ENCODE results near the gene MIOX. TPM values are rescaled to one million over a fixed set of nuclear protein-coding genes. Genes with fewer than 3 reads are reported as not detected.
A peak's percentile ranks its signal among the peaks of the same experiment; 100 is the strongest.

Gene MIOX
- total and polyA plus RNA-seq, 2 of the 13 experiments (the other 11 are each of a cell fraction or from before 2014, with no cell fraction given) = 1.5 to 2.9 TPM

- FAIRE-seq (no peak), ATAC-seq (no peak), DNase-seq (ENCODE audit: low spot score) (no peak)
- Histone ChIP-seq H3K4me3 (replicated peaks in 1 of 3; ENCODE audit: insufficient read depth in 1 of 3, low read depth in 2 of 3, low read length in 3 of 3) (peak overlapping the region in 2 of 3 experiments; percentile 33 to 83; a peak in 3 of 6 replicates), H3K36me3 (replicated peaks in 1 of 2; ENCODE audit: control insufficient read depth in 1 of 2, insufficient read depth in 2 of 2, low read length in 2 of 2) (no peaks in the 10 kb centered on the region), H3K9ac (ENCODE audit: insufficient read depth, low read depth, low read length) (peak overlapping the region; percentile 73), H3K27ac (ENCODE audit: extremely low read length, insufficient read depth, low read length) (peak overlapping the region; percentile 74), H2AFZ (ENCODE audit: low read length) (no peak overlapping the region), H3K79me2 (ENCODE audit: insufficient read depth, low read length) (peaks cover 8% of the 10 kb centered on the region), H3K27me3 (ENCODE audit: control insufficient read depth in 1 of 2, insufficient read depth in 2 of 2, low read length in 2 of 2) (0 out of 5 replicates have a peak, but pooled peaks cover 0 to 6% of the 10 kb centered on the region in 2 experiments), H3K4me2 (ENCODE audit: low read depth, low read length) (peak overlapping the region; percentile 44; the same call in 1 of the 2 replicates), H3K9me3 (ENCODE audit: low read length) (no peaks in the 10 kb centered on the region), H3K4me1 (ENCODE audit: insufficient read depth, low read length) (peaks cover 72% of the 10 kb centered on the region), H4K20me1 (ENCODE audit: insufficient read depth, low read length) (peaks cover 2% of the 10 kb centered on the region; the same call in 1 of the 2 replicates)
- BruUV-seq (replicated peaks) = no TSS peak
- ChIA-PET POLR2A (interaction anchor here (0.9 to 1.9 kb wide), 11 partner anchors 8 to 170 kb away, joined by 3 to 10 read pairs (median 4); partner anchors contain the start of genes CHKB, KLHDC7B, LMF2 and NCAPH2), CTCF (ENCODE audit: low intra/inter-chr PET ratio, low total read pairs) (no interaction called here)
- in situ Hi-C loops (cut with HindIII; ENCODE audit: extremely low pct_ligation_motif_present, low pct_unique_long_range_greater_than_20kb) = no loop called here
- 24% methylated on average over 15 of the region's 50 CpGs for WGBS (ENCODE audit: low lambda C conversion rate)
- intact Hi-C loops (cut with micrococcal nuclease; ENCODE audit: unreplicated experiment) = loop anchor here (5.0 kb wide), 1 partner anchor 33 kb away; the partner anchor contains the start of gene SYCE3
- TF ChIP-seq PITX1 (CRISPR knock-in tag; IDR thresholded peaks at IDR 0.05) = peak; percentile 53
- no peak for TF ChIP-seq THAP11 (CRISPR knock-in tag; IDR thresholded peaks at IDR 0.05)
- TF ChIP-seq ZNF329 (CRISPR knock-in tag; IDR thresholded peaks at IDR 0.05; ENCODE audit: low read depth) = 0 out of 2 replicates have a peak, but pooled peaks have one; percentile 0
- TF ChIP-seq ZNF761 (CRISPR knock-in tag; conservative IDR thresholded peaks at IDR 0.05) = no peak
- TF ChIP-seq ZNF710 (CRISPR knock-in tag; IDR thresholded peaks at IDR 0.05; ENCODE audit: borderline replicate concordance) = peak; percentile 2
- no peak for TF ChIP-seq MNT (IDR thresholded peaks at IDR 0.05)
- peak; percentile 28; the same call in 1 of the 2 replicates for TF ChIP-seq ZNF235 (CRISPR knock-in tag; IDR thresholded peaks at IDR 0.05; ENCODE audit: borderline replicate concordance)
- TF ChIP-seq TMF1 (CRISPR knock-in tag; IDR thresholded peaks at IDR 0.05; ENCODE audit: low read depth) = 0 out of 2 replicates have a peak, but pooled peaks have one; percentile 5
- TF ChIP-seq ZNF646 (CRISPR knock-in tag; IDR thresholded peaks at IDR 0.05) = no peak
- peak; percentile 42; the same call in 1 of the 2 replicates for TF ChIP-seq BRF2 (CRISPR knock-in tag; IDR thresholded peaks at IDR 0.05)
Observed at GRCh38 chr22:50529416-50529896, 42.8 kb downstream of the MIOX start.
